Motor neuron (in vitro differentiated cells): ENCODE data around the gene SV2B. TPM values are rescaled to one million over a fixed set of nuclear protein-coding genes. Genes with fewer than 3 reads are reported as not detected.

Experiments
- ATAC-seq, 8 experiments: fragments of 200-7000 bp; cut with Tn5 transposase; replicated peaks in 6 of 8; 2 replicates each; pipeline ENCODE4 v1.8.0; 2021; ENCODE audit warnings: mild to moderate bottlenecking in 8 of 8, moderate library complexity in 8 of 8
- H3K27ac ChIP-seq, 2 donors: fragments of 250-450 bp; sonication (Bioruptor Pico); 2 replicates each; pipeline ENCODE4 v1.9.0; 2021; ENCODE audit warnings: antibody characterized with exemption in 2 of 2, mild to moderate bottlenecking in 2 of 2, moderate library complexity in 1 of 2
- H3K4me1 ChIP-seq, 2 donors: fragments of 250-450 bp; sonication (Bioruptor Pico); replicated peaks in 1 of 2; 2 replicates each; pipeline ENCODE4 v1.6.1; 2021; ENCODE audit warnings: antibody characterized with exemption in 2 of 2, mild to moderate bottlenecking in 2 of 2, moderate library complexity in 1 of 2
- H3K4me3 ChIP-seq, 5 donors: fragments of 250-450 bp; sonication (Bioruptor Pico); 2 replicates each; pipeline ENCODE4 v1.9.0; 2021; ENCODE audit warnings: antibody characterized with exemption in 5 of 5, mild to moderate bottlenecking in 5 of 5, moderate library complexity in 4 of 5
- WGBS, 10 experiments: fragments of 450-650 bp; shearing (Covaris generic); methylation state at CpG; one replicate each; pipeline ENCODE4 v1.0.0; 2022; 5-methylcytosine and 5-hydroxymethylcytosine counted together
- in situ Hi-C, 9 experiments: fragments of 400-800 bp; cut with MboI; loops; one replicate each; pipeline ENCODE4 v1.15.0; 2021; ENCODE audit warnings: low sequenced_read_pairs in 9 of 9, low pct_unique_long_range_greater_than_20kb in 2 of 9; ENCODE audit not compliant: unreplicated experiment in 9 of 9
- total RNA-seq, 8 experiments: library from RNA; unstranded; fragments of 300-600 nt; gene quantifications; 2 replicates each; pipeline versions ENCODE4 v1.2.3 to v1.2.4, GENCODE V29; 2022

Gene SV2B
- total RNA-seq, 8 experiments from 2014 or later: 0.63 to 117 (median 6.6) TPM

- Histone ChIP-seq H3K4me1 (no peaks in the 10 kb centered on the region), H3K27ac (no peak overlapping the region), H3K4me3 (no peak overlapping the region)
- in situ Hi-C loops: no loop called here
- WGBS, 10 experiments: 19 to 92% (median 72%) methylated on average over 2 to 6 of the region's 6 CpGs
- no peak for ATAC-seq
Measured at GRCh38 chr15:91109885-91110284, 9.8 kb downstream of the SV2B start.

- no peak overlapping the region for H3K27ac ChIP-seq
- no peak for ATAC-seq
- peaks cover 3 to 4% of the 10 kb centered on the region in 2 donors for H3K4me1 ChIP-seq
- 50 to 92% (median 79%) methylated on average over 1 to 7 of the region's 11 CpGs; no CpG with 5 or more reads in 4 of the 10 experiments for WGBS, 10 experiments
- H3K4me3 ChIP-seq: no peak overlapping the region
- in situ Hi-C loops: no loop called here
Measured at GRCh38 chr15:91110407-91110806, 10.3 kb downstream of the SV2B start.

GRCh38 chr15:91113030-91113429 lies 13.0 kb downstream of the SV2B start:
- peaks cover 10 to 21% of the 10 kb centered on the region in 2 donors for H3K4me1 ChIP-seq
- peak in 2 of 8 experiments; percentile 13 to 53 for ATAC-seq
- no peak overlapping the region for H3K4me3 ChIP-seq
- in situ Hi-C loops: no loop called here
- H3K27ac ChIP-seq: no peak overlapping the region
- 0 to 84% (median 60%) methylated on average over 1 to 5 of the region's 6 CpGs; no CpG with 5 or more reads in 3 of the 10 experiments for WGBS, 10 experiments

- 17 to 100% (median 66%) methylated on average over 1 to 3 of the region's 5 CpGs; no CpG with 5 or more reads in 2 of the 10 experiments for WGBS, 10 experiments
- H3K4me3 ChIP-seq: no peak overlapping the region
- ATAC-seq: no peak
- H3K27ac ChIP-seq: no peak overlapping the region
- H3K4me1 ChIP-seq: peaks cover 13 to 21% of the 10 kb centered on the region in 2 donors
- in situ Hi-C loops: no loop called here
Measured at GRCh38 chr15:91114301-91114700, 14.2 kb downstream of the SV2B start.

GRCh38 chr15:91116113-91117067 lies 16.3 kb downstream of the SV2B start:
- in situ Hi-C loops: no loop called here
- peaks cover 13 to 21% of the 10 kb centered on the region in 2 donors for H3K4me1 ChIP-seq
- H3K4me3 ChIP-seq: no peak overlapping the region
- peak overlapping the region; percentile 62 to 70 for H3K27ac ChIP-seq
- peak; percentile 66 to 99 (median 82) for ATAC-seq
- 14 to 100% (median 60%) methylated on average over 1 to 8 of the region's 9 CpGs for WGBS, 10 experiments

- WGBS, 10 experiments: 0 to 100% (median 40%) methylated on average over 1 of the region's 1 CpG; no CpG with 5 or more reads in 3 of the 10 experiments
- Histone ChIP-seq H3K27ac (no peak overlapping the region), H3K4me3 (no peak overlapping the region), H3K4me1 (peaks cover 13 to 21% of the 10 kb centered on the region in 2 donors)
- in situ Hi-C loops: no loop called here
- no peak for ATAC-seq
Measured at GRCh38 chr15:91117375-91117774, 17.3 kb downstream of the SV2B start.

- no peak overlapping the region for H3K27ac ChIP-seq
- in situ Hi-C loops: no loop called here
- H3K4me1 ChIP-seq: peaks cover 13 to 21% of the 10 kb centered on the region in 2 donors
- ATAC-seq: peak in 2 of 8 experiments; percentile 5 to 22
- 13 to 89% (median 79%) methylated on average over 2 to 12 of the region's 12 CpGs; no CpG with 5 or more reads in 1 of the 10 experiments for WGBS, 10 experiments
- H3K4me3 ChIP-seq: no peak overlapping the region
Measured at GRCh38 chr15:91118817-91119590, 18.9 kb downstream of the SV2B start.

- H3K4me3 ChIP-seq: no peak overlapping the region
- no peak for ATAC-seq
- 0 to 80% (median 43%) methylated on average over 1 of the region's 1 CpG; no CpG with 5 or more reads in 3 of the 10 experiments for WGBS, 10 experiments
- in situ Hi-C loops: no loop called here
- H3K27ac ChIP-seq: peak overlapping the region in 1 of 2 donors; percentile 26
- peaks cover 3 to 6% of the 10 kb centered on the region in 2 donors for H3K4me1 ChIP-seq
Measured at GRCh38 chr15:91122296-91122695, 22.2 kb downstream of the SV2B start.

GRCh38 chr15:91124132-91124531 lies 24.1 kb downstream of the SV2B start:
- in situ Hi-C loops: no loop called here
- Histone ChIP-seq H3K4me3 (no peak overlapping the region), H3K4me1 (peaks cover 6 to 10% of the 10 kb centered on the region in 2 donors), H3K27ac (no peak overlapping the region)
- 24 to 67% (median 45%) methylated on average over 1 to 5 of the region's 5 CpGs; no CpG with 5 or more reads in 1 of the 10 experiments for WGBS, 10 experiments
- ATAC-seq: no peak

- no peak for ATAC-seq
- Histone ChIP-seq H3K4me3 (no peak overlapping the region), H3K4me1 (peaks cover 6 to 10% of the 10 kb centered on the region in 2 donors), H3K27ac (no peak overlapping the region)
- in situ Hi-C loops: no loop called here
- 11 to 100% (median 84%) methylated on average over 1 to 7 of the region's 7 CpGs; no CpG with 5 or more reads in 3 of the 10 experiments for WGBS, 10 experiments
Measured at GRCh38 chr15:91125162-91125561, 25.1 kb downstream of the SV2B start.

- ATAC-seq: peak in 1 of 8 experiments; percentile 7
- Histone ChIP-seq H3K4me3 (no peak overlapping the region), H3K4me1 (peaks cover 6 to 10% of the 10 kb centered on the region in 2 donors), H3K27ac (no peak overlapping the region)
- in situ Hi-C loops: no loop called here
Measured at GRCh38 chr15:91126080-91126479, 26.0 kb downstream of the SV2B start.

GRCh38 chr15:91127236-91127955 lies 27.3 kb downstream of the SV2B start:
- no peak overlapping the region for H3K4me3 ChIP-seq
- ATAC-seq: peak in 7 of 8 experiments; percentile 21 to 86 (median 57)
- 0 to 70% (median 26%) methylated on average over 1 to 4 of the region's 7 CpGs; no CpG with 5 or more reads in 4 of the 10 experiments for WGBS, 10 experiments
- H3K27ac ChIP-seq: no peak overlapping the region
- in situ Hi-C loops: no loop called here
- peaks cover 6 to 10% of the 10 kb centered on the region in 2 donors for H3K4me1 ChIP-seq
